ENCODE measurements around the gene PEAR1.

DNA sequence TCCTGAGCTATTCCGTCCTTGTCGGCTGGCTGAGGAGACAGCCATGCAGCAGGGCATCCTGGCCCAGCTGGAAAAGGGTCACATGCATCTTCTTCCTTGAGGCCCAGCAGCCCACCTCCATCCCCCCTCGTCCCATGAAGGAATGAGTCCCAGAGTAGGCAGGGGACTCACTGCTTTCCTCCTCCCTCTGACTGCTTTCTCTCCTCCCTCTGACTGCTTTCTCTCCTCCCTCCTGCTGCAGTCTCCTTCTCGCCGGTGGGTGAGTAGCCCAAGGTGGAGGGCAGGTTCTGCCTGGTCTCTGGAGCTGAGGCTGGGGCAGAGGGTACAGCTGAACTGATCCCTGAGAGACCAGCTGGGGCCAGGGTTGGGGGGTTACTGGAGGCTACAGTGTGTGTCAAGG is 19.4 kb upstream of the PEAR1 start:
- TF ChIP-seq, protein P1, sequence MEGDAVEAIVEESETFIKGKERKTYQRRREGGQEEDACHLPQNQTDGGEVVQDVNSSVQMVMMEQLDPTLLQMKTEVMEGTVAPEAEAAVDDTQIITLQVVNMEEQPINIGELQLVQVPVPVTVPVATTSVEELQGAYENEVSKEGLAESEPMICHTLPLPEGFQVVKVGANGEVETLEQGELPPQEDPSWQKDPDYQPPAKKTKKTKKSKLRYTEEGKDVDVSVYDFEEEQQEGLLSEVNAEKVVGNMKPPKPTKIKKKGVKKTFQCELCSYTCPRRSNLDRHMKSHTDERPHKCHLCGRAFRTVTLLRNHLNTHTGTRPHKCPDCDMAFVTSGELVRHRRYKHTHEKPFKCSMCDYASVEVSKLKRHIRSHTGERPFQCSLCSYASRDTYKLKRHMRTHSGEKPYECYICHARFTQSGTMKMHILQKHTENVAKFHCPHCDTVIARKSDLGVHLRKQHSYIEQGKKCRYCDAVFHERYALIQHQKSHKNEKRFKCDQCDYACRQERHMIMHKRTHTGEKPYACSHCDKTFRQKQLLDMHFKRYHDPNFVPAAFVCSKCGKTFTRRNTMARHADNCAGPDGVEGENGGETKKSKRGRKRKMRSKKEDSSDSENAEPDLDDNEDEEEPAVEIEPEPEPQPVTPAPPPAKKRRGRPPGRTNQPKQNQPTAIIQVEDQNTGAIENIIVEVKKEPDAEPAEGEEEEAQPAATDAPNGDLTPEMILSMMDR (IDR thresholded peaks at IDR 0.05) = no peak
- TF ChIP-seq EZH2 (IDR thresholded peaks at IDR 0.05; ENCODE audit: borderline replicate concordance, insufficient read depth, low read depth, low read length, poor library complexity, severe bottlenecking) = no peak

Data from B cell (primary cell).